GM19239 (cell line): Measurements from ENCODE around the gene ASB18.

Experiments
- DNase-seq: peaks from one replicate; pipeline ENCODE4 v3.0.0; 2011; ENCODE audit warnings: low spot score; ENCODE audit not compliant: insufficient read length
- FAIRE-seq: peaks from 2 replicates; lab custom pipeline; 2011; peaks lifted over from hg19 to GRCh38; lab: Jason Lieb, UNC

Gene ASB18

GRCh38 chr2:236166796-236167296 lies 97.4 kb downstream of the ASB18 start:
- no peak for DNase-seq
- FAIRE-seq = no peak

GRCh38 chr2:236165842-236166795 lies 98.1 kb downstream of the ASB18 start:
- FAIRE-seq (no peak), DNase-seq (no peak)

GRCh38 chr2:236164925-236165841 lies 99.0 kb downstream of the ASB18 start:
- DNase-seq (no peak), FAIRE-seq (no peak)

GRCh38 chr2:236164201-236164924 lies 99.8 kb downstream of the ASB18 start:
- DNase-seq (no peak), FAIRE-seq (no peak)

GRCh38 chr2:236163471-236164200 lies 100.6 kb downstream of the ASB18 start:
- FAIRE-seq (no peak), DNase-seq (no peak)

- FAIRE-seq = no peak
- no peak for DNase-seq
Measured at GRCh38 chr2:236162882-236163470, 101.2 kb downstream of the ASB18 start.

- no peak for DNase-seq
- no peak for FAIRE-seq
Measured at GRCh38 chr2:236162031-236162845, 102.0 kb downstream of the ASB18 start.

- DNase-seq (no peak), FAIRE-seq (no peak)
Measured at GRCh38 chr2:236161531-236161930, 102.7 kb downstream of the ASB18 start.

- DNase-seq (no peak), FAIRE-seq (no peak)
Measured at GRCh38 chr2:236161082-236161462, 103.1 kb downstream of the ASB18 start.

GRCh38 chr2:236160366-236161081 lies 103.7 kb downstream of the ASB18 start:
- no peak for DNase-seq

GRCh38 chr2:236159778-236160170 lies 104.4 kb downstream of the ASB18 start:
- FAIRE-seq (no peak), DNase-seq (no peak)

More at GRCh38 chr2:236160366-236161081, 103.7 kb downstream of the ASB18 start:
- no peak for FAIRE-seq

GRCh38 chr2:236158969-236159777 lies 105.0 kb downstream of the ASB18 start:
- FAIRE-seq = no peak
- DNase-seq = no peak

GRCh38 chr2:236157815-236158498 lies 106.2 kb downstream of the ASB18 start:
- FAIRE-seq (no peak), DNase-seq (no peak)

- FAIRE-seq = no peak
- DNase-seq = no peak
Measured at GRCh38 chr2:236157366-236157765, 106.8 kb downstream of the ASB18 start.

GRCh38 chr2:236156860-236157194 lies 107.4 kb downstream of the ASB18 start:
- no peak for DNase-seq
- no peak for FAIRE-seq

GRCh38 chr2:236156095-236156859 lies 107.9 kb downstream of the ASB18 start:
- DNase-seq (no peak), FAIRE-seq (no peak)
